GM21723 (cell line): ENCODE results near the gene RXRB.

ENCODE experiments used
- ATAC-seq: cut with Tn5 transposase; IDR thresholded peaks from one replicate; pipeline ENCODE4 v1.9.1; 2021; ENCODE audit warnings: mild to moderate bottlenecking, moderate library complexity; ENCODE audit not compliant: unreplicated experiment

Gene RXRB

DNA sequence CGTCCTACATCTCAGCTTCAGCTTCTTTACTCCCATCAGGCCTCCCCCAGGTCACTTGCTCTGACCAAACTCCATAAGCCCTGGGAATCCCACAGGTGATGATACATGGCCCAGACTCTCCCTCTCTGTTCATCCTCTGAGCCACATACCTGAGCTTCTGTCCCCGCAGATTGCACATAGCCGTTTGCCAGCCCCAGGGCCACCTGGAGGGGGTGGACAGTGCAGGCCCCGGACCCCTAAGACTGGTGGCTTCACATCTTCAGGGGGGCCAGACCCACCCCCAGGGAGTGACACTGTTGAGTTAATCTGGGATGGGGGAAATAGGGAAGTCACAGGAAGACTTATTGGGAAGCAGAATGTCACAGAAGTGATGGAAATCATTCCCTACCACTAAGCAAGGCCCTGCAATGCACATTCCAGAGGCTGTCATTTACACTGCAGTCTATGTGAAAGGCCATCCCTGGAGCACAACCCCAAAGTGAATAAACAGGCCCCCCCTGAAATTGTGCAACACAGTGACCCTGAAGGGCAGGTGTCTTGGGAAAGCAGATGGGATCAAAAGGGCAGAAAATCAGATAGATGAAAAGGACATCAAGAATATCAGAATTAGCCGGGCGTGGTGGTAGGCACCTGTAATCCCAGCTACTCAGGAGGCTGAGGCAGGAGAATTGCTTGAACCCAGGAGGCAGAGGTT, 2.2 kb downstream of the RXRB start:
- ATAC-seq: no peak

DNA sequence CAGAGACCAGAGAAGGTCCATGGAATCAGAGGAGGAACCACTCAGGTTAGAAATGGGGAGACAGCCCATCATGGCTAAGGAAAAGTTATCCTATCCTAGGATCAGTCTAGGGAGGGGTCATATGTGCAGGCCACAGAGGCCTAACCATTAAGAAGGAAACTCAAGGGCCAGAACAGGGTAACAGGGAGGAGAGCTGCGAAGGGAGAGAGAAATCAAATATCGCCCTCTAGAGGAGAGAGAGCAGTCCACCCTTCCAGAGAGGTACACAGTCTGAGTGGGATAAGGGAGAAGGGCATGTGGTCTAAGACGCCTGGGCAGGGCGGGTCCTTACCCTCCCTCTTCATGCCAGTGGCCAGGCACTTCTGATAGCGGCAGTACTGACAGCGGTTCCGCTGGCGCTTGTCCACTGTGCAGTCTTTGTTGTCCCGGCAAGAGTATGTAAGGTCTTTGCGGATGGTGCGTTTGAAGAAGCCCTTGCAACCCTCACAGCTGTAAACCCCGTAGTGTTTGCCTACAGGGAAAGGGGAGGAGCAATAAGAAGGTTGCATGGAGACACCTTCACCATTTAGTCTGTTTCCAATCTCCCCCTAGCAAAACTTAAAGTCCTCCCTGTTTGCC, 2.9 kb downstream of the RXRB start:
- ATAC-seq: no peak

DNA sequence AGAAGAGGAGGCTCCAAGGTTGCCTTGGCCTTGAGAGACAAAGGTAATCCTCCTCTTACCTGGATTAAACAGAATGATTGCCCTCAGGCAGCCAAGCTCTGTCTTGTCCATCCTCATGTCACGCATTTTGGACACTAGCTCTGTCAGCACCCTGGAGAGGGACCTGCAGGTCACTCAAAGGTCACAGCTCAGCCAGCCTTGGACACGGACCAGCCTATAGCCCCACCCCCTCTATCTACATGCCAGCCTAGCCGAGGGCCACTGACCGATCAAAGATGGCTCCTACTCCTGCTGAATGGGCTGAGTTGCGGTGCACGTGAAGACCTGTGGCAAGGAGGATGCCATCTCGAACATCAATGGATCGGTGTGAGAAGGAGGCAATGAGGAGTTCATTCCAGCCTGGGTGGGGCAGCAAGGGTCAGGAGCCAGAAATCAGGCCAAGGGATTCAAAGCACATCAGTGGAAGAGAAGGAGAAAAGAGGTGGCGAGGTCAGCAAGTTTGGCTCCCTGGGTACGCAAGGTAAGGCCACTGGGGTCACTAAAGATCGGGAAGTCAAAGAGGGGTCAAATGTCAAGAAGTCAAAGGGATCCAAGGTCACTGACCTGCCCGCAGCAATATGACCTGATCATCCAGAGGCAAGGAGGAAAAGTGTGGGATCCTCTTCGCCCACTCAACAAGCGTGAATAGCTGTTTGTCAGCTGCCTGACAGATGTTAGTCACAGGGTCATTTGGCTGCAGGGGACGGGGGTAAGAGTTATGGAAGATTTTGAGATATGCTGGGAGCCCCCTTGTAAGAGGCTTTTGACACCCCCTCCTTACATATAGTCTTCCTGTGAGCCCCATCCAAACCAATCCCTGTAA, 4.9 kb downstream of the RXRB start:
- no peak for ATAC-seq

DNA sequence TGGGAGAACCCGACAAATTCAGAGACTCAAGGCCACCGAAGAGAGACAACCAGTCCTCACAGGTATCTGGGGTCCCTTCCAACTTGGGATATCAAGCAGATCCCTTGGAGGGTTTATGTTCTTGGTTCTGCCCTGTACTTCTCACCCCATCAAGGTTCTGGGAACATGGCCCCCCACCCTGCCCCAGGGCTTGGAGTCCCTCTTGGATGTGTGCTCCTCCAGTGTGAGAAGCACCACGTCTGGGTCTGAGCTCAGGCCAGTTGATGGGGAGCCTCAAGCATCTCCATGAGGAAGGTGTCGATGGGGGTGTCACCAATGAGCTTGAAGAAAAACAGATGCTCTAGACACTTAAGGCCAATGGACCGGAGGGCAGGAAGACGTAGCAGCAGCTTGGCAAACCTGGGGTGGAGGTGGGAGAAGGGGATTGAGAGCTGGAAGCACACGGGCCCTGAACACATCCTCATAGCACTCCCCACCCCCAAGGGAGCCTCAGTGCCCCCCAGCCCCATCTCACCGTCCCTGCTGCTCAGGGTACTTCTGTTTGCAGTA, 6.0 kb downstream of the RXRB start:
- ATAC-seq: no peak

DNA sequence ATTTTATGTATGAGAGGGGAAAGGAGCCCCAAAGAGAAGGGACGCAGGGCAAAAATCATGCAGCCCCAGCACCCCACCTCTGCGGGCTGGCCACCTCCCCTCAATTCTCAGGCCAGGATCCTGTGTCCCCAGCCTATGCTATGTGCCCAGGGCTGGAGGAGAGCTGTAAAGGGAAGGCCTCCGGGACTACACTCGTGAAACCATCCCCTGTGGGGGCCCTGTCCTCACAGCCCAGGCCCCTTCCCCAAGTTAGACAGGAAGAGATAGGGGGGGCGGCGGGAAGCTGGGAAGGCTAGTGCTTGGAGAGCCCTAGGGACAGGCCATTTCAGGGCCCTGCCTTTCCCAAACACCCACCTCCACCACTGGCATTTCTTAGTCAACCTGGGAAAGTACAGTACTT, 6.8 kb downstream of the RXRB start:
- no peak for ATAC-seq

DNA sequence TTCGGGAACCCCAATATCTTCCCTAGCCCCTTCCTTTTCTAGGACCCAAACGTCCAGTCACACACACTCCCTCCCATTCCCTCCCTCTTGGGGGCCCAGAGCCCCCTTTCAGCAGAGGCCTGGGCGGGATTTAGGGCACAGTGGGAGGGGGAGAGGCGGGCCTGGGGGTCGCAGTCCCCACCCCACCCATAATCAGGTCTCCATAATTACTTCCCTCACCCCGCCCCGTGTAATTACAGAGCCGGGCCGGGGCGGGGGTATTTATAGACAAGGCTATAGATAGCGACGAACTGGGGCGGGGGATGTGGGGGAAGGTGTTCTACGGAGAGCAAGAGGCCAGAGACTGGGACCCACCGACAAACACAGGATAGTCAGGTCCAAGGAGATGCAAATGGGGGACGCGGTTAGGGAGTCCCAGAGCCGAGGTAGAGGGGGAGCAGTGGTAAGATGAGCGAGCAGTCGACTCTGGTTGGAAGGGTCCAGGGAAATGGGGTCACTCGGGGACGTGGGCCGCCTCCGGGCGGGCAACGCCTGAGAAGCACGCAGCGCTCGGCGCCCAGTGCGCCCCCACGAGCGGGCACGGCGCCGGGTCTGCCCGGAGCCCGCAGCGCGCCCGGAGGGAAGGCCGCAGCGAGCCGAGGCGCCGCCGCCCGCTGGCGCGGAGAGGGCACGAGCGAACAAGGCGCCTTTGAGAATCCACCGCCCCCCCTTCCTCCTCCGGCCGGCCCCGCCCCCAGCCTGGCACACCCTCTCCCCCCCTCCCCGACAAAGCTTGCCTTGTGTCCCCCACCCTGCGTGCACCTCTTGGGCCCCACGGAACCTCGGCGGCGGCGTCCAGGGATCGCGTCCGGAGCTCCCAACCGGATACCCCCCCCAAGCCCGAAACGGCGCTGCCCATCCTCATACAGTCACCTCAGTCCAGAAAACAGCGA, 7.5 kb downstream of the RXRB start:
- ATAC-seq: no peak

DNA sequence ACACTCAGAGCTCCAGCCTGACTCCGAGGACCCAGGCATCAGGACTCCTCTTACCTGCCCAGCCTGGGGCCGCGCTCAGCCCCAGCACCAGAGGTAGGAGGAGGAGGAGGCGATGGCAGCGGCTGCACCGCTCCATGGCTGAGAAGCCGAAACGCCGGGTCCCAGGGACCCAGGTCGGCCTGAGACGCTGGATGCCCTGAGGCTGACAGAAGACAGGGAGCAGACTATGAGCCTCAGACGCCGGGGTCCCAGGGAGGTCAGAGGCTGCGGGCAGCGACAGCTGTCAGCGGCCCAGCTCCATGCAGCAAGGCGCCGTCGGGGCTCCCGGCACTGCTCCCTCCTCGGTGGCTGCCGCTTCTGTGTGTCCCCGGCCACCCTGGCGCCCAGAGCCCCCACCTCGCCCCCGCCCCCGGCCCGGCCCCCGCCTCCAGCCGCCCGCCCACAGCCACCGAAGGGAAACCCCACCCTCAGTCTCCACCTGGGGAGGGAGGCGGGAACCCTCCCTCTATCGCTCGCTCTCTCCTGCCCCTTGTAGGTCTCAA, 8.3 kb downstream of the RXRB start, which contains the start of gene COL11A2:
COL11A2 (minus strand) TSS at position 363 of the 542 bp plus-strand sequence; CDS start at position 136, 227 bp downstream.
- no peak for ATAC-seq

DNA sequence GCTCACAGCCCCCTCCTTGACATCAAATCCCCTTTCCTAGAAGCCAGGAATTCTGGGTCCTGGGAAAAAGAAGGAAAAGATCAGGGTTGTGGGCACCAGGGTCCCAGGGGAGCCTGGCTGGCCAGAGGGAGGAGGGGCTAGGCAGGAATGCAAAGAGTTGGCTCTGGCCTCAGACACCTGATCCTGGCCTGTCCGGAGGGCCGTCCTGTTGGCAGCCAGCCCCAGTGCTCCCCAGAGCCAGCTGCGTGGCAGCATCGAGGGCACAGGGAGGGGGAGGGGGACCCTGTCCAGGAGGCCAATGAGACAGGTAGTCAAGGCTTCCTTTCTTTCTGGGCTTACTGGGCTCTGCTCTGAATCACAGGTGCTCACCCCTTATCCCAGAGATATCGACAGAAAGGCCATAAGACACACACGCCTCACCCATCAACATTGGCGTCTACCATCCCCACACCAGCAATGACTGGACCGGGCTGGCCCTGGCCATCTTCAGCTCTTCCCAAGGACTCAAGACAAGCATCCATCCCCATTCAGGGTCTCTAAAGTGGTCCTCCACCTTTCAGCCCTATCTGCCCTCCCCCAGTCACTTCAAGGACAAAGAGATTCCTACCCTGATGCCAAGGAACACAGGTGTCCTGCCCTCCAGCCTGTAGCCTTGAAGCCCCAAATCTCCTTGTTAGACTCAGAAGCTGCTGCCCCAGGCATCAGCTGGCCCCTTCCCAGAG, 8.9 kb downstream of the RXRB start:
- ATAC-seq: no peak

DNA sequence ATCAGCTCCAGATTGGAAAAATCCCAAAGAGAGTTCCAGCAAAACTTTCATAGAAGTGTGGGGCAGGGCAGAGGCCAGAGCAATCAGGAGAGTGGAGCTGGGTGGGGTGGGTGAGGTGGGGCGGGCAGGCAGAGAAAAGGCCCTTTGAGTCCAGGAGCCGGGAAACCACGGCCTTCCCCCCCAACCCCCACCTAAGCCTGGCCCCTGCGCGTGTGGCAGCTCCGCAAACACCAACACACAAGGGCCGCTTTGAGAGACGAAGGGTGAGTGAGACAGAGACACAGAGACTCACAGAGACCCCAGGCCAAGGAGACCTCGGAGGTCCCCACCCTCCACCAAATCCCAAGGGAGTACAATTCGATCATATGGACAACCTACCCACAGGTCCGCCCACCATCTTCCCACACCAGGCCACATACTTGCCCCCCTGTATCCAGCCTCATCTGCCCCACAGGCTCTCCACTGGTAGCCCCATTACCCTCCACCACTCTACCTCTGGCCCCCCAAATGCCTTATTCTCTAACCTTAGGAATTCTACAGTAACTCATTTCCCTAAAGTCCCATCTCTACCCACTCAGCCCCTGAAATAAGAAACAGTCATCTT, 9.9 kb downstream of the RXRB start:
- no peak for ATAC-seq

DNA sequence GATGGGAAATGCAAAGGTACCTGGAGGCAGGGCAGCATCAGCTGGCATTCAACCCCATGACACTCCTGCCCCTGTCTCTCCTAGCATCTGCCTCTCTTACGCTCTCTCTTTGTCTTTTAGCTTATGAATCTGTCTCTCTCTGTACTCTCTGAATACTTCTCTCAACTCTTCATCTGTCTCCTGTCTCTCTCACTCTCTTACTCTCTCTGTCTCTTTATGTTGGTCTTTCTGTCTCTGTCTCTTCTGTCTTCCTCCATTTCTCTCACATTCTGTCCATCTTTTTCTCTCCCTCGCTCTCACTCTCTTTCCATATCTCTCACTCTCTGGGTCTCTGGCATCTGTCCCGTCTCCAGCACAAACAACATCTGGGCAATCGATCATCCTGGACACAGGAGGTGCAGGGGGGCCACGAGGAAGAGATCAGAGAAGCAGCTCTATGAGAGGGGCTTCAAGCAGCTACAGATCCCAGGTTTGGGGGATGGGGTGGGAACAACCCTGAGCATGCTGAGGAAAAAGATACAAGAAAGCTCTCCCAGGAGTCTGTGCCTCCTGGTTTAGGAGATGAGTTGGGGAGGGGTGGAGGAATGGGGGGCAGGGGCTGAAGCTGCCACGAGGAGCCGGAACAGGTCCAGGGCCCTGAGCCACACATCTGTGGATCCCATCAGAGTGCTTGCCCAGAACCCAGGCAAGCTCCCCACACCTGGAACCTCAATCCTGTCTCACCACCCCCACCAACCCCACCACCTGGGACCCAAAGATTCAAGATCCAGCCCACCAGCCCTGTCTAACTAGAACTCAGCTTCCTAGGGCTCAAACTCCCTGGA, 10.6 kb downstream of the RXRB start:
- no peak for ATAC-seq

DNA sequence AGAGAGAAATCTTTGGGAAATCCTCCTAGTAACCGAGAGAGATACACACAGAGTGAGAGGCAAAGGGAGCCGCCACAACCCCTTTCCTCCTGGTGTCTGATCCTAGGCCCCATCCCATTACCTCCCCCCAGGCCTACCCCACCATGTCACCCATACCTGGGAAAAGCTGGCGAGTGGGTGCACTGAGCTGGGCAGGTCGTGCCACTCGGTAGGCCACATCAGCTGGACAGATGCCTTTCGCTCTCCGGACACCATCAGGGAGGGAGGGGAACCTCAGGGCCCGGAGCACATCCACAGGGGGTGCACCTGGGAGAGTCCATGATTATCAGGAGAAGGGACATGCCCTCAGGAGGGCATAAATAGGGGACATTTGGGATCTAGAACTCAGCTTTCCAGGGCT, 11.3 kb downstream of the RXRB start:
- no peak for ATAC-seq

DNA sequence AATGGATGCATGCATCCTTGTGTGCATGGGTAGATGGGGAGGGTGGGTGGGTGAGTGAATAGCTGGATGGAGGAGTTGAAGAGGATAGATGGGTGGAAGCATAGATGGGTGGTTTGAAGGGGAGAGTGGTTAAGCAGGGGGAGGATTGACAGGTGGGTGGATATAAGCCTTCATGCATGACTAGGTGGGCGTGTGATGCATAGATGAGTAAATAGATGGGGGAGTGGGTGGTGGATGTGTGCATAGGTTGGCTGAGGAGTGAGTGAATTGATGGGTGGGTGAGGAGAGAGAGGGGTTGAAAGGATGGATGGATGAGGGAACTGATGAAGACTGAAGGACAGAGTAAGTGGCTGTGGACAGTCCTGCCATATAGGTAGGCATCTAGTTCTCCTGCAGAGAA, 12.7 kb downstream of the RXRB start:
- no peak for ATAC-seq

DNA sequence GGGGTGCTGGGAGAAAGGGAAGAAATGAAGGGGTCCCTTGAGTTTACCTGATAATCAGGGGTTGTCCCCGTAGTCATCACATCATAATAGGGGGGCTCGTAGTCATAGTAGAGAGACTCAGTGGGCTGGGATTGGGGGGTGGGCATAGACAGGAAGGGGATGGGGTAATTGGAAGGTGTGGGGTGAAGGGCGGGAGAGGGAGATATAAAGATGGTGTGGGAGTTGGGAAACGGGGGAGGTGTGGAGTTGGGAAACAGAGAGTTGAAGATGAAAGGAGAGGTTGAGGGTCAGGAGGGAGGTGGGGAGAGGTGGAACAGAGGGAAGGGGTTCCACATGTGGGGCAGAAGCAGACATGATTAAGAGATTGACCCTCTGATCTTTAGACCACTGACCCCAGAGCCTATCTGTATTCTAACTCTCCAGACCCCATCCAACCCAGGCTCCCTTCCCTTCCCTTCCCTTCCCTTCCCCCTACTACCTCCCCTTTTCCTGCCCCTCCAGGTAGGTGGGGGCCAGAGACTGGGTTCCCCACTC, 14.7 kb downstream of the RXRB start:
- no peak for ATAC-seq

DNA sequence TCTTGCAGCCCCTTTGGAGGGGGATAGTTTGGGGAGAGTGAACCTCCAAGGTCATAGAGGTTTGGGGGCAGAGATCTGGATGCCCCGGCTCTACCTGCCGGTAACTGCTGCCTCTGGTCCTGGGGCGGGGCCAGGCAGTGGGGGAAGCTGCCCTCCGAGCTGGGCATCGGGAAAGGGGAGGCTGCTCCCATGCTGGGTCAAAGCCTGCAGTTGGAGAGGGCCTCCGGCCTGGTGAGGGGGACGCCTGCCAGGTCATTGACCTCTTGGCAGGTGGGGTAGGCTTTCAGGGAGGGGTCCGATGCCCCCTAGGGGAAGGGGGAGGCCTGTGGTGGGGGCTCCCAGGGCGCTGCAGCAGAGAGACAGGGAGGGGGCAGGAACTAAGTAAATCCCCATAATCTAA, 15.3 kb downstream of the RXRB start:
- no peak for ATAC-seq

DNA sequence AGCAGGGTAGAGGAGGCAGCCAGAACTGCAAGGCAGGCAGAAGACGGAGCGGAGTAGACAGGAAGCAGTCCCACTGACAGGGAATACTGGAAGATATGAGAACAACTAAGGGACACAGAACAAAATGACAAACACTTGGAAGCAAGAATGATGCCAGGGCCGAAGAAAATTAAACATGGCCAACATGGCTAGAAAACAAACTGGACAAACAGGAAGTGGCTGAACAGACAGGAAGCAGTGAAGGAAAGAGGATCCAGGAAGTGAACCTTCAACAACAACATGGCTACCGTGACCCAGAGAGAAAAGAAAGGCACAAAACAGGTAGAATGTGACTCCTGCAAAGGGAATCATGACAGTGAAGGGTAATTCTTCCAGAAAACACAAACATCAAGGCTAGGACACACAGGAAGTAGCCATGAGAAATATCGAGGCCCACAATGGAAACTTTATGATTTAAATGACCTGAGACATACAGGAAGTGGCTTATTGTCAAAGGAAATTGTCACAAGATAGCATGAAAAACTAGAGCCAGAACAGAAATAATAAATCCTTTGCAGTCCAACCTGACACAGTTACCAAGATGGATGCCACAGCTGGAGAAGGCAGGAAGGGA, 17.3 kb downstream of the RXRB start:
- ATAC-seq: no peak

DNA sequence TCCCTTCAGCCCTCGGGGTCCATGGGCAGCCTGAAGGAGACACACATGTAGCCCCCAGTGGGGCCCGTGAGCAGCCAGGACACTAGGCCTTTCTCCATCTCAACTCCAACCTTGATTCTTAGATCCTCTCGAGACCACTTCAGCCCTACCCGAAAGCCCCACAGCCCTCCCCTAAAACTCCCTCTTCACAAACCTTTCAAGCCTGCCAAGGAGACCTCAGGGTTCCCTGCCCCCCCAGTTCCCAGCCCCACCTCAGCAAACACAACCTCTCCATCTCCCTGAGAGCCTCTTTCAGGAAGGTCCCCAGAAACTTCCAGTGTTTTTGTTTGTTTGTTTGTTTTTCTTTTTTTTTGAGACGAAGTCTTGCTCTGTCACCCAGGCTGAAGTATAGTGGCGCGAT, 19.3 kb downstream of the RXRB start:
- ATAC-seq: no peak

DNA sequence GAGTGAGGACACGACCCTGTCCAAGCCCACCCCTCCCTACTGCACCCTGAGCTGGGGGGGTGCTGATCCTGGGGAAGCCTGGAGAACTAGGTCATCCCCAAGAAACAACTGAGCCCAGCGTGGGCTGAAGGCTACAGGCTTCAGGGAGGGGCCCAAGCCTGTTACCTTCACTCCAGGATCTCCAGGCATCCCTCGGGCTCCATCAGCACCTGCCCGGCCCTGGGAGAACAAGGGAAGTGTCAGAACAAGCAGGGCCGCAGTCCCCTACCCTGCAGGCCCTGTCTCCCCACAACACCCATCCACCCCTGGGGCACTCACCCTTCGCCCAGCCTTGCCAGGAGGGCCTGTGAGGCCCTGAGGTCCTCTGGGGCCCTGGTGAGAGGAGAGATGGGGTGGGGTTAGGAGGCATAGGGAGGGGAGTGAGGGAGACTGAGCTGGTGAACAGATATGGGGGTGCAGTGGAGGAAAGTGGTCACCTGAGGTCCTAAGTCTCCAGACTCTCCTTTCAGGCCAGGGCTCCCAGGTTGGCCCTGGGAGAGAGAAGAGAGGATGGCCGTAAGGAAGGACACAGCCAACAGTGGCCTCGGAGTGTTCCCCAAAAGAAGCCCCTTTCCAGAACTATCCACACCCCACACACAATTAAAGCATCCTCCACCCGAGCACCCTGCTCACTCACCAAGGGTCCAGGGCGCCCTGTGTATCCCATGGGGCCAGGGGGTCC, 21.6 kb downstream of the RXRB start:
- no peak for ATAC-seq
